RWPE2 (cell line): Measurements from ENCODE around the gene CACNA1A.
"Not testable (repeated sequence)": the region's sequence is repeated elsewhere in the genome, so short reads cannot be mapped to it uniquely, and the experiment has no call there.

Experiments used
- ATAC-seq: fragments of 200-7000 bp; cut with Tn5 transposase; 3 replicates; pipeline ENCODE4 v1.9.1; 2021; ENCODE audit warnings: low read depth
- DNase-seq: peaks from one replicate; pipeline ENCODE4 v3.0.0-alpha.2; 2020; ENCODE audit warnings: low spot score
- H3K27ac ChIP-seq: fragments of 450-650 bp; 2 replicates; pipeline ENCODE4 v1.5.1; 2017; ENCODE audit warnings: mild to moderate bottlenecking; ENCODE audit not compliant: poor library complexity, severe bottlenecking
- H3K27me3 ChIP-seq: fragments of 250-450 bp; sonication (Bioruptor Pico); 2 replicates; pipeline ENCODE4 v1.5.1; 2021; ENCODE audit warnings: mild to moderate bottlenecking, moderate library complexity; ENCODE audit not compliant: insufficient read depth, poor library complexity, severe bottlenecking
- H3K36me3 ChIP-seq: fragments of 250-450 bp; sonication (Bioruptor Pico); 2 replicates; pipeline ENCODE4 v1.5.1; 2020; ENCODE audit warnings: low read depth, mild to moderate bottlenecking, moderate library complexity
- H3K4me1 ChIP-seq: fragments of 250-450 bp; sonication (Bioruptor Pico); 2 replicates; pipeline ENCODE4 v1.5.1; 2021; ENCODE audit warnings: mild to moderate bottlenecking, moderate library complexity; ENCODE audit not compliant: insufficient read depth, poor library complexity, severe bottlenecking
- H3K4me3 ChIP-seq: fragments of 250-450 bp; sonication (Bioruptor Pico); 2 replicates; pipeline ENCODE4 v1.5.1; 2021; ENCODE audit warnings: mild to moderate bottlenecking, moderate library complexity; ENCODE audit not compliant: severe bottlenecking
- H3K9me3 ChIP-seq: fragments of 250-450 bp; sonication (Bioruptor Pico); 2 replicates; pipeline ENCODE4 v1.5.1; 2021; ENCODE audit warnings: mild to moderate bottlenecking, moderate library complexity; ENCODE audit not compliant: severe bottlenecking
- TF ChIP-seq, protein P1 (sequence below): fragments of 450-650 bp; IDR thresholded peaks from one replicate; pipeline ENCODE4 v1.5.1; 2017; ENCODE audit warnings: mild to moderate bottlenecking, moderate library complexity; ENCODE audit not compliant: poor library complexity, severe bottlenecking

The CACNA1A gene

DNA sequence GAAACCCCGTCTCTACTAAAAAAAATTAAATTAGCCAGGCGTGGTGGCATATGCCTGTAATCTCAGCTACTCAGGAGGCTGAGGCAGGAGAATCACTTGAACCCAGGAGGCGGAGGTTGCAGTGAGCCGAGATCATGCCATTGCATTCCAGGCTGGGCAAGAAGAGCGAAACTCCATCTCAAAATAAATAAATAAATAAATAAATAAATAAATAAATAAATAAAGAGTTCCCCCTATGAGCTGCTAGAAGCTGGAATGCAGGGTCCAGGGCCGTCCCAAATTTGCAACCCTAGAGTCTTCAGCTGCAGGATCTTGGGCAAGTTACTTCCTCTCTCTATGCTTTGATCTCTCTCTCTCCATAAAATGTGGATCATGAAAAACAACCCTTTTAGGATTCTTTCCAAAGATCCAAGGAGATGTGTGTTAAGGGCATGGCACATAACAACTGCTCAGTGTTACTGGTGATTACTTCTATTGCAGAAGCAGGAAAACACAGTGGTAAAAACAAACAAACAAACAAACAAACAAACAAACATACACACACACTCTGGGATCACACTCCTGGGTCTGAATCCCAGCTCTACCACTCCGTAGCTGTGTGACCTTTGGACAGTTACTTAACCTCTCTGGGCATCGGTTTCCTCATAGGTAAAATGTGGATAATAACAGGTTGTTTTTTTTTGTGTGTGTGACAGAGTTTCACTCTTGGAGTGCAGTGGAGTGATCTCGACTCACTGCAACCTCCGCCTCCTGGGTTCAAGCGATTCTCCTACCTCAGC, 78.8 kb downstream of the CACNA1A start:
- no peaks in the 10 kb centered on the region for H3K27me3 ChIP-seq
- TF ChIP-seq, protein P1, sequence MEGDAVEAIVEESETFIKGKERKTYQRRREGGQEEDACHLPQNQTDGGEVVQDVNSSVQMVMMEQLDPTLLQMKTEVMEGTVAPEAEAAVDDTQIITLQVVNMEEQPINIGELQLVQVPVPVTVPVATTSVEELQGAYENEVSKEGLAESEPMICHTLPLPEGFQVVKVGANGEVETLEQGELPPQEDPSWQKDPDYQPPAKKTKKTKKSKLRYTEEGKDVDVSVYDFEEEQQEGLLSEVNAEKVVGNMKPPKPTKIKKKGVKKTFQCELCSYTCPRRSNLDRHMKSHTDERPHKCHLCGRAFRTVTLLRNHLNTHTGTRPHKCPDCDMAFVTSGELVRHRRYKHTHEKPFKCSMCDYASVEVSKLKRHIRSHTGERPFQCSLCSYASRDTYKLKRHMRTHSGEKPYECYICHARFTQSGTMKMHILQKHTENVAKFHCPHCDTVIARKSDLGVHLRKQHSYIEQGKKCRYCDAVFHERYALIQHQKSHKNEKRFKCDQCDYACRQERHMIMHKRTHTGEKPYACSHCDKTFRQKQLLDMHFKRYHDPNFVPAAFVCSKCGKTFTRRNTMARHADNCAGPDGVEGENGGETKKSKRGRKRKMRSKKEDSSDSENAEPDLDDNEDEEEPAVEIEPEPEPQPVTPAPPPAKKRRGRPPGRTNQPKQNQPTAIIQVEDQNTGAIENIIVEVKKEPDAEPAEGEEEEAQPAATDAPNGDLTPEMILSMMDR, result no peak
- H3K36me3 ChIP-seq, result no peaks in the 10 kb centered on the region
- H3K27ac ChIP-seq, result no peak overlapping the region
- H3K4me3 ChIP-seq, result no peak overlapping the region
- no peak for DNase-seq
- no peaks in the 10 kb centered on the region for H3K9me3 ChIP-seq
- H3K4me1 ChIP-seq, result no peaks in the 10 kb centered on the region
- ATAC-seq, result no peak

DNA sequence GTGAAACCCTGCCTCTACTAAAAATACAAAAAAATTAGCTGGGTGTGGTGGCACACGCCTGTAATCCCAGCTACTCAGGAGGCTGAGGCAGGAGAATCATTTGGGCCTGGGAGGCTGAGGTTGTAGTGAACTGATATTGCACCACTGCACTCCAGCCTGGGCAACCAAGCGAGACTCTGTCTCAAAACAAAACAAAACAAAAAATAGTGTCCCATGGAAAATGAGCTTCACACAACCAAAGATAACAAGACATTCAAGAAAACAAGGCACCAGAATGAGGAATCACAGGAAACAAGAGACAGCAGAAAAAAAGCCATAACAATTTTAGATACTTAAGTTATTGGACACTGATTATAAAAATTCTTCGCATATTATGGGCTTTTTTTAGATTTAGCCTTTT, 80.4 kb downstream of the CACNA1A start:
- not testable (repeated sequence) for ATAC-seq, DNase-seq, H3K4me1 ChIP-seq, H3K36me3 ChIP-seq, H3K9me3 ChIP-seq, H3K27ac ChIP-seq, H3K4me3 ChIP-seq, H3K27me3 ChIP-seq

DNA sequence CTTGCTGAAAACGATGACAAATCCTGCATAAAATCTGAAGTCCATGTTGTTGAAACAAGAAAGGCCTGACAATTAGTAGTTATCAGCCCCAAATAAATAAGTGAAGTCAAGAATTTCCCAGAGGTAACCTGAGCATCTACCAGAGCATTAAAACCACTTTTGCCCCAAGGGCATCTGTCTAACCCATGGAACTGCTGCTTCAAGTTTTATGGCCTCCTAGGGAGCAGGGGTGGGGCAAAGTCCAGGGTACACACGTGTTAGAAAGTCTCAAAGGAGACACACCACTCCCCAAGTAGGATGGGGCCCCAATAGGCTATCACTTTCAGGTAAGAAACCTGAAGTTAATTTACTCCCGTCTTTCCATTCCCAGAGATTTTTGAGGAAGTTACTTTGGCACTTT, 81.1 kb downstream of the CACNA1A start:
- Histone ChIP-seq H3K4me1 (no peaks in the 10 kb centered on the region), H3K9me3 (no peaks in the 10 kb centered on the region), H3K27ac (no peak overlapping the region), H3K36me3 (no peaks in the 10 kb centered on the region), H3K27me3 (no peaks in the 10 kb centered on the region), H3K4me3 (no peak overlapping the region)
- DNase-seq (no peak), ATAC-seq (no peak)
- TF ChIP-seq, protein P1, result no peak

DNA sequence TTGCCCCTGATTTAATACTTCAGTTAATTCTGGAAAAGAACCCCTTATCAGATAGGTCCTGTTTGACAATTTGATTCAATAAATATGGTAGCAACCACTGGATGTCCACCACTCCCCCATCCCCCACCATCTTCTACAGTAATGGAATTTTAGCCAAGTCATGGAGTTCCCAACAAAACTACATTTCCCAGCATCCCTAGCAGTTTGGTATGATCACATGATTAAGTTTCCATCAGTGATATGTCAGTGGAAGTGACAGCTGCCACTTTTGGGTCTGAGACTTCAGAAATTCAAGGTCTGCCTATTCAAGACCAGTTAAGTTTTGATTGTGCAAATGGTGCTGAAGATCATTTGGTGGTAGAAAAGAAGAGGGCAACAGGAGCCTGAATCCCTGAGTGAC, 85.5 kb downstream of the CACNA1A start:
- H3K9me3 ChIP-seq, result no peaks in the 10 kb centered on the region
- H3K4me3 ChIP-seq, result no peak overlapping the region
- H3K4me1 ChIP-seq, result no peaks in the 10 kb centered on the region
- H3K27ac ChIP-seq, result no peak overlapping the region
- no peaks in the 10 kb centered on the region for H3K27me3 ChIP-seq
- DNase-seq (no peak), ATAC-seq (no peak)
- TF ChIP-seq, protein P1, result no peak
- H3K36me3 ChIP-seq, result no peaks in the 10 kb centered on the region

DNA sequence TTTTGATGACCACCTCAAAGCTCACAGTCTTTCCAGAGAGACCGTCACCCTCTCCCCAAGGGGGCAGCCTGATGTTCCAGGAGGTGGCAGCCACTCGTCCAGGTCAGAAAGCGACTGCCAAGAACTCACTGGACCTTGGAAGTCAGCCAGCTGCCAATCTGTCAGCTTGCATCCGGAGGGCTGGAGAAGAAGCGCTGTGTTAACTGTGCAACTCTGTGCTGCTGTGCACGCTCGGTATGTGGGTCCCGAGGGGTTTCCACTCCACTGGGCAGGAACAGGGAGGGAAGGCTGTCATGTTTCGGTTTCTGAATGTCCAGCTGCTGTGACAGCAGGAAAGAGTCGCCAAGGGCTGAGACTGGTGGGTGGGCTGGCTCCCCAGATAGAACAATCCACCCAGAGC, 89.2 kb downstream of the CACNA1A start:
- no peaks in the 10 kb centered on the region for H3K36me3 ChIP-seq
- no peak for DNase-seq
- TF ChIP-seq, protein P1, result no peak
- no peak overlapping the region for H3K27ac ChIP-seq
- H3K4me1 ChIP-seq, result no peaks in the 10 kb centered on the region
- H3K27me3 ChIP-seq, result no peaks in the 10 kb centered on the region
- H3K4me3 ChIP-seq, result no peak overlapping the region
- no peak for ATAC-seq
- no peaks in the 10 kb centered on the region for H3K9me3 ChIP-seq
